ENCODE measurements around the gene USH2A. TPM values are rescaled to one million over a fixed set of nuclear protein-coding genes. Genes with fewer than 3 reads are reported as not detected.

Gene USH2A
- total RNA-seq, 1 donor from 2014 or later, result not detected

DNA sequence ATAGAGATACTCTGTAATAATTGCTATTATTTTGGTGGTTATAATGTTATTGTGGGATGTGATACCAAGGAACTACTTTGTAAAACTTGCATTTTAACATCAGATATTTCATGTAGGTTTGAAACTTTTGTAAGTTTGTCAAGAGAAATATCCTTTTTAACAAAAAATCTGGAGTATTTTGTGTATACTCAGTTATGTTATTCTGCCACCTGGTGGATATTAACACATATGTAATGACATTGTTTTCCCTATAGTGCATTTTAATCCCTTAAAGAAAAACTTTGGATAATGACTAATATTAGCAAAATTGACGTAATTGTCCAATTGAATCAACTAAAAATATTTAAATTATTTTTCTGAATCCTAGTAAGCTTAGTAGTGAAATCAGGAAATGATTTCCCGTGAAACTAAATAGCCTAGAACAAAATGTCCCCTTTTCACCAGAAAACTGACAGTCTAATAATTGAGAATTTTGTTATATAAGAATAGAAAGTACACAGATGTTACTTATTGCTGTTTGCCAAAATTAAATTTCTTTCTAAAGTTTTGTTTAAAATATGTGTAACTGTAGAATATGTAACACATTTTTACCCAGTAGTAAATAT, 816.6 kb downstream of the USH2A start:
- no peak for DNase-seq (ENCODE audit: low spot score)
- no peak overlapping the region for H3K4me3 Mint-ChIP-seq
- no peaks in the 10 kb centered on the region for H3K27me3 Mint-ChIP-seq (ENCODE audit: insufficient read depth)
- intact Hi-C loops (cut with micrococcal nuclease), result loop anchor here (2.0 to 5.0 kb wide), 2 partner anchors 79 to 978 kb away; no protein-coding TSS in a partner anchor
- no peaks in the 10 kb centered on the region for H3K9me3 Mint-ChIP-seq
- H3K4me1 Mint-ChIP-seq (ENCODE audit: low read depth), result no peaks in the 10 kb centered on the region
- H3K27ac Mint-ChIP-seq, result no peak overlapping the region
- no peaks in the 10 kb centered on the region for H3K36me3 Mint-ChIP-seq (ENCODE audit: low read depth)

DNA sequence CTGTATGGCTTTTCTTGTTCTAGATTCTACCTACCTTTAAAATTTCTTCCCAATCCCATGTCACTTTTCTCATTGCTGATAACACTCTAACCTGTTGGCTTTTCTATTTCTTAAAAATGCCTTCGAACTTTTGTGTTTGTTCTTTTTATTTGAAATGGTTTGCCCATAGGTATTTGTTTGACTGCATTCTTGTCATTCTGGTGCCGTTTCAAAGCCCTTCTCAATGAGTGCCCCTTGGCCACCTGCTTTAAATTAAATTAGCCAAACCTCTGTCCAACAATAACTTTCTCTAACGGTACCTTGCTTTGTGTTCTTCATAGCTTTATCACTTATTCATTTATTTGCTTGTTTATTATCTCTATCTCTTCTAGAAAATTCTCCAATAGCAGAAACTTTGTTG, 817.2 kb downstream of the USH2A start:
- H3K36me3 Mint-ChIP-seq (ENCODE audit: low read depth), result no peaks in the 10 kb centered on the region
- no peaks in the 10 kb centered on the region for H3K9me3 Mint-ChIP-seq
- H3K4me1 Mint-ChIP-seq (ENCODE audit: low read depth), result no peaks in the 10 kb centered on the region
- no peak overlapping the region for H3K27ac Mint-ChIP-seq
- intact Hi-C loops (cut with micrococcal nuclease), result loop anchor here (2.0 to 5.0 kb wide), 2 partner anchors 79 to 977 kb away; no protein-coding TSS in a partner anchor
- DNase-seq (ENCODE audit: low spot score), result no peak
- H3K27me3 Mint-ChIP-seq (ENCODE audit: insufficient read depth), result no peaks in the 10 kb centered on the region
- no peak overlapping the region for H3K4me3 Mint-ChIP-seq

DNA sequence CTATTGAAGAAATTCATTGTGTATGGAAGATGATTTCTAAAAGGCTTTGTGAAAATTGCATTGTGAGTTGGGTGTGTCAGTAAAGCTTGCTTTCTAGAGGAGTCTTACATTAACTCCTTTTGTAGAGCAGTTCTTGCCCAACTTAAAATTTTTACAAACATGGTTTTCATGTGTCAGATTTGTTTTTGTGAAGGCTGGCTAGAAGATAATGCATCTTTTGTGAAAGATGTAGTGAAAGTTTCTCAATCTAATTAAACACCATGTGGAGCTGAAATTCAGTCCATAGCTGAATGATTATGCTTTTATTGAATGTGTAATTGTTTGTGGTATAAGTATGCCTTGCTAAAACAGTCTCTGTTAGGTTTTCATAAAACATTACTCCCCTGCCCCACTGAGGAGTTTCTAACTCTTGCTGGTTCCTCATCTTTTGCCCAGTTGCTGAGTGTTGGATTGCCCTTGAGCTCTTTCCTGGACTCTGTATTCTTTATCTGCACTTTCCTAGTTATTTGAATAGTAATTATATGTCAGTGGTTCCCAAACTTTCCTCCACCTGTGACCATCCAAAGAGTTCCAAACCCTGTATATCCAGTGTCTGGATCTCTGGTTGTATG, 818.1 kb downstream of the USH2A start:
- H3K27me3 Mint-ChIP-seq (ENCODE audit: insufficient read depth), result no peaks in the 10 kb centered on the region
- no peaks in the 10 kb centered on the region for H3K9me3 Mint-ChIP-seq
- no peak overlapping the region for H3K27ac Mint-ChIP-seq
- H3K4me1 Mint-ChIP-seq (ENCODE audit: low read depth), result no peaks in the 10 kb centered on the region
- no peak for DNase-seq (ENCODE audit: low spot score)
- intact Hi-C loops (cut with micrococcal nuclease), result loop anchor here (5.0 kb wide), 1 partner anchor 78 kb away; no protein-coding TSS in a partner anchor
- no peaks in the 10 kb centered on the region for H3K36me3 Mint-ChIP-seq (ENCODE audit: low read depth)
- H3K4me3 Mint-ChIP-seq, result no peak overlapping the region

DNA sequence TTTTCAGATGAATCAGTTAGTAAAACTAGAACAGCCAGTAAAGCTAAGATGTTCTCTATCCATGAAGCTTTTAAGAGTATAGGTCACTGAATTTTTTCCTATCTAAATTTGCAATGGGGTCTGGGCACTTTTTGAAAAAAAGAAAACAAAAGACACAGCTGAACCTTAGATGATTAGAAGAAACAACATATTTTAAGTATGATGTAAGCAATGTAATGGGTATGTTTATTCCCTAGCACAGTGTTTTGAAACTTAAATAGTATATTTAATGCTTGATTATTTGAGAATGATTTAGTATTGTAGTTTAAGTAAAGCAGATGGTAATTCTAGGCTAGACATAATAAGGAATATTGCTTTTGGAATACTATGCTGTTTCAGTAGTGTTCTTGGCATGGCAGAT, 819.9 kb downstream of the USH2A start:
- Mint-ChIP-seq H3K9me3 (no peaks in the 10 kb centered on the region), H3K4me3 (no peak overlapping the region), H3K4me1 (ENCODE audit: low read depth) (no peaks in the 10 kb centered on the region), H3K27me3 (ENCODE audit: insufficient read depth) (no peaks in the 10 kb centered on the region), H3K36me3 (ENCODE audit: low read depth) (no peaks in the 10 kb centered on the region), H3K27ac (no peak overlapping the region)
- DNase-seq (ENCODE audit: low spot score), result no peak
- intact Hi-C loops (cut with micrococcal nuclease), result no loop called here

DNA sequence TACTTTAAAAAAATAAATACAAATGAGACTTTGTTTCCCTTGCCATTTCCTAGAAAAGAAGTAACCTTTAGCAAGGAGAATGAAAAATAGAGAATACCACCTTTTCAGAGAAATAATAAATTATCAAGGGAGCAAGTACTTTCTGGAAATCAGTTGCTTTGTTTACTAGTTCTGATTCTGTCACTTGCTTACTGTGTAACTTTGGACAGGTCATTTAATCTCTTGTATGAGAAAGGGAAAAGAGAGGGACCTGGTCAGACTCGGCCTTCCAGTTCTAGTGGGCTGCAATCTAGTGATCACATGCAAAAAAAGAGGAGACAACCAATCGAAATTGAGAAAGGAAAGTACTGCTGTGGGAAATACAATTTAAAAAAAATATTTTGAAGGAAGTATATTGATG, 822.0 kb downstream of the USH2A start:
- intact Hi-C loops (cut with micrococcal nuclease), result no loop called here
- no peaks in the 10 kb centered on the region for H3K9me3 Mint-ChIP-seq

DNA sequence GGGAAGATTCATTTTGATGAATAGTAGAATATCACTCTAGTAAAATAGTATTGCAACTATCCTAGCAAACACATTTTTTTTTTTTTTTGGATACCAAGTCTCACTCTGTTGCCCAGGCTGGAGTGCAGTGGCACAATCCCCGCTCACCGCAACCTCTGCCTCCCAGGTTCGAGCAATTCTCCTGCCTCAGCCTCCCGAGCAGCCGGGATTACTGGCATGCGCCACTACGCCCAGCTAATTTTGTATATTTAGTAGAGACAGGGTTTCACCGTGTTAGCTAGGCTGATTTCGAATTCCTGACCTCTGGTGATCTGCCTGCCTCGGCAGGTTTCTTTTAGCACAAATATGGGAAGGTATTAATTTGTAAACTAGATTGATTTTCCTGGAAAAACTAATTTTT, 822.4 kb downstream of the USH2A start:
- Mint-ChIP-seq H3K4me3 (no peak overlapping the region), H3K9me3 (no peaks in the 10 kb centered on the region), H3K27me3 (ENCODE audit: insufficient read depth) (no peaks in the 10 kb centered on the region), H3K36me3 (ENCODE audit: low read depth) (no peaks in the 10 kb centered on the region), H3K27ac (no peak overlapping the region), H3K4me1 (ENCODE audit: low read depth) (no peaks in the 10 kb centered on the region)
- DNase-seq (ENCODE audit: low spot score), result no peak
- intact Hi-C loops (cut with micrococcal nuclease), result no loop called here

More for the DNA sequence above, 822.0 kb downstream of the USH2A start:
- no peaks in the 10 kb centered on the region for H3K4me1 Mint-ChIP-seq (ENCODE audit: low read depth)
- H3K36me3 Mint-ChIP-seq (ENCODE audit: low read depth), result no peaks in the 10 kb centered on the region
- no peaks in the 10 kb centered on the region for H3K27me3 Mint-ChIP-seq (ENCODE audit: insufficient read depth)
- DNase-seq (ENCODE audit: low spot score), result no peak
- no peak overlapping the region for H3K4me3 Mint-ChIP-seq
- H3K27ac Mint-ChIP-seq, result no peak overlapping the region

DNA sequence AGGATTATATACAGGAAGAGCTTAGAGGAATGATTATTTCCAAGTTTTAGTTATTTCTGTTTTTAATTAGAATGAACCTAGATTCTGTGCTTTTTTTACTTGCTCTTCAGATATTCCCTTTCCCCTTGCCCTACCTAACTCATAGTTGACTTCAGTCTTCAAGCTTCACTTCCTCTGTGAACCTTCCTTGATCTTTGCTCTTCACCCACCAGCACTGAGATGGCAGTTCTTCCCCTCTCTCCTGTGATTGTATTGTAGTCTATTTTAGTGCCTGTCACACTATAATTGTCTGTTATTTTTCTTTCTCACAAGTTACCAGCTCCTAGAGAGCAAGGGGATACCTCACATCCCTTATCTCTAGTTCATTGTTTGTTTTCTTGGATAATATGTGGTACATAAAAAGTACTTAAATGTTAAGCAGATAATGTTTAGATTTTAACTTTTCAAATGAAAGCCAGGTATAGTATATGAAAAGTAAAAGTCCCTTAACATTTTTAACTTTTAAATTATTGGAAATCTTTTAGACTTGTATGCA, 822.9 kb downstream of the USH2A start:
- H3K4me3 Mint-ChIP-seq, result no peak overlapping the region
- H3K9me3 Mint-ChIP-seq, result no peaks in the 10 kb centered on the region
- no peaks in the 10 kb centered on the region for H3K4me1 Mint-ChIP-seq (ENCODE audit: low read depth)
- no peaks in the 10 kb centered on the region for H3K36me3 Mint-ChIP-seq (ENCODE audit: low read depth)
- no peak overlapping the region for H3K27ac Mint-ChIP-seq
- no peaks in the 10 kb centered on the region for H3K27me3 Mint-ChIP-seq (ENCODE audit: insufficient read depth)
- no peak for DNase-seq (ENCODE audit: low spot score)
- intact Hi-C loops (cut with micrococcal nuclease), result no loop called here

DNA sequence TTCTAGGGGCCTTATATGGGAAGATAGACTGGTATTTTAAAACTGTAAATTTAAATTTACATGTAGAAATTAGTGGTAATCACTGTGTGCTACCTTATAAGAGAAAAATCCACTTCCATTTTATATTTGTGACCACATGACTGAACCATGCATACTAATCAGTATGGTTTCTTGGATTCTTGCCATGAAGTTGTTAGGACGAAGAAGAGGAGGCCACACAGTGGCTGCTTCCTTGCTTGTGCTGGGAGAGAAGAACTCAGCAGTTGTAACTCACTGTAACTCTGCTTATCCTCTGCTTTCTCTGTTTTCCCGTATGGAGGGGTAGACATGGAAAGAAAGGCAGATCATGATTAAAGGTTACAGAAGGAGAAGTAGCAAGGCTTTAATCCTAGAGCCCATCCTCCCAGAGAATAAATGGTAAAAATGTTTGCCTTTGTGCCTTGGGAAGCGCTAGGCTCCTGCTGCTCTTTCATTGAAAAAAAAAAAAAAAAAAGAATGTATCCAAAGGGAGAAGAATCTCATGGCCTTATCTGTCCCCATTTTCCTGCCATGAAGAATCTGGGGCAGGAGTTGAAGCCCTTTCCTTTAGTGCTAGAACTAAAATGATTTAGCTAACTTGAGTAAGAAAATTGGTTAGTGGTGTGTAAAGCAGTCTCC, 823.7 kb downstream of the USH2A start:
- Mint-ChIP-seq H3K36me3 (ENCODE audit: low read depth) (no peaks in the 10 kb centered on the region), H3K4me3 (no peak overlapping the region), H3K27ac (no peak overlapping the region), H3K4me1 (ENCODE audit: low read depth) (no peaks in the 10 kb centered on the region), H3K9me3 (no peaks in the 10 kb centered on the region), H3K27me3 (ENCODE audit: insufficient read depth) (no peaks in the 10 kb centered on the region)
- intact Hi-C loops (cut with micrococcal nuclease), result no loop called here
- DNase-seq (ENCODE audit: low spot score), result no peak

DNA sequence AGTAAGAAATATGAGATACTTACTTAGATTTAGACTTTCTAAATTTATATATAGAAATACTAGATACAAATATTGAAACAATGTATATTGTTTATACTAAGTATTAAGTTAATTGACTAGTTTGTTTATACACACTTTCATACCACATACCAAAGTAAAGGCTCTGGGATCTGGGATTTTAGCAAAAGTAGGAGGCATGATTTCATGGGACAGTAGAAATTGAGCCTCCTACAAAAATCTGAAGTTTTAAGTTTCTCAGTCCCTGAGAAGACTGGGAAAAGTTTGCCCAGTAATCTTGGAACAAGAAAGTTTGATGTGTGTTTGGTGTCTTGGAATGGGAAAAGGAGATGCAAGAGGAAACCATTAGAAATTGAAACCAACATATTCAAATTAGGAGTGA, 825.3 kb downstream of the USH2A start:
- H3K27me3 Mint-ChIP-seq (ENCODE audit: insufficient read depth), result no peaks in the 10 kb centered on the region
- no peak overlapping the region for H3K27ac Mint-ChIP-seq
- no peak for DNase-seq (ENCODE audit: low spot score)
- no peaks in the 10 kb centered on the region for H3K36me3 Mint-ChIP-seq (ENCODE audit: low read depth)
- H3K4me3 Mint-ChIP-seq, result no peak overlapping the region
- intact Hi-C loops (cut with micrococcal nuclease), result no loop called here
- no peaks in the 10 kb centered on the region for H3K9me3 Mint-ChIP-seq
- peaks cover 6% of the 10 kb centered on the region for H3K4me1 Mint-ChIP-seq (ENCODE audit: low read depth)

DNA sequence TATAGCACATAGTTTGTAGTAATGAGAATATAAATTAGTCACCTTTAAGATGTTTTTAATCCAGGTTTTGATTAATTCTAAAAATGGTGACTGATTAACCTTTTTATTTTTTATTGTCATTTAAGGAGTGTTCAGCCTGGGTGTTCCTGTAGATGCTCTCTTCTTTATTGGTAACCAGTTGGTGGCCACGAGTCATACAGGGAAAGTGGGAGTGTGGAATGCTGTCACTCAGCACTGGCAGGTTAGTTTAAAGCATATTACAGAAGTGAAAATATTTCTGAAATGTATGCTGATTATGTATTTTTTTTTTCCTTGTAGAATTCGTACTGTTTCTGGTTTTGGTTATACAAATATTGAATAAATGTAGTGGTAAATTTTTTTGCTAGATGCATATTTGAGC, 828.0 kb downstream of the USH2A start:
- Mint-ChIP-seq H3K27ac (no peak overlapping the region), H3K4me3 (no peak overlapping the region), H3K27me3 (ENCODE audit: insufficient read depth) (no peaks in the 10 kb centered on the region), H3K36me3 (ENCODE audit: low read depth) (no peaks in the 10 kb centered on the region), H3K9me3 (no peaks in the 10 kb centered on the region), H3K4me1 (ENCODE audit: low read depth) (peaks cover 11% of the 10 kb centered on the region)
- intact Hi-C loops (cut with micrococcal nuclease), result no loop called here
- DNase-seq (ENCODE audit: low spot score), result no peak

DNA sequence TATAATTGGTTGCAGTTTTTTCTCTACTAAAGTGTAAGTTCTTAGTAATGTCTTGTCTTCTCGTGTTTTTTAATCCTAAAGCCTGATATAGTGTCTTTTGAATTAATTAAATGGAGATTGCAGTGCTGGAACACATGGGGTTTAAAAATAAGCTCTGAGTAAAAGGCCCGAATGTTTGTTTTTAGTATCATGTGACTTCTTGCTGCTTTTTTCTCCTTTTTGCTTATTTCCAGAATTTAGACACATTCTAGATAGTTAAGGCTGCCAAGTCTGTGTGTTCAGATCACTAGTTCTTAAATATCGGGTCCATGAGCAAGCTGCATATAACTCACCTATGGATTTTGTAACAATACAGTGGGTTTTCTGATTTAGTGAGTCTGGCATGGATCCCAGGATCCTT, 828.6 kb downstream of the USH2A start:
- Mint-ChIP-seq H3K9me3 (no peaks in the 10 kb centered on the region), H3K4me1 (ENCODE audit: low read depth) (peaks cover 11% of the 10 kb centered on the region), H3K4me3 (no peak overlapping the region), H3K36me3 (ENCODE audit: low read depth) (no peaks in the 10 kb centered on the region), H3K27me3 (ENCODE audit: insufficient read depth) (no peaks in the 10 kb centered on the region), H3K27ac (no peak overlapping the region)
- intact Hi-C loops (cut with micrococcal nuclease), result no loop called here
- DNase-seq (ENCODE audit: low spot score), result no peak

DNA sequence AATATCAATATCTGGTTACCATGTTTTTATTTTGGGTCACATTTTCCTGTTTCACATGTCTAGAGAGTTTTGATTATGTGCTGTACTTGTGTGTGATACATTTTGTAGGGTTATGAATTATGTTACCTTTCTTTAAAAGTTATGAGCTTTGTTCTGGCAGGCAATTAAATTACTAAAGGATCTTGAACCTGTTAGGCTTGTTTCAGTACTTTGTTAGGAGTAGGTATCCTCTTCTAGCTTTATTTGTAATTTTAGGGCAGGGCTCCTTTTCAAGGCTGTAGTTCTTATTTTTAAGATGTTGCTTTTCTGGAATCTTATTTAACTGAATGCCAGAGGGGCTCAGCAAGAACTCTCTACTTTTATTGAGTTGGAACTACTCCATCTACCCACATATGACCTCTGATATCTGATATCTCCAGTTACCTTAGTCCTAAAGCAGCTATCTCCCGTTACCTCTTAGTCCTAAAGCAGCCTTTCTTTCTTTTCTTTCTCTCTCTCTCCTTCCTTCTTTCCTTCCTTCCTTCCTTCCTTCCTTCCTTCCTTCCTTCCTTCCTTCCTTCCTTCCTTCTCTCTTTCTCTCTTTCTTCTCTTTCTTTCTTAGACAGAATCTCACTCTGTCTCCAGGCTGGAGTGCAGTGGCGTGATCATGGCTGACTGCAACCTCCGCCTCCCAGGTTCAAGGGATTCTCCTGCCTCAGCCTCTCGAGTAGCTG, 832.3 kb downstream of the USH2A start:
- Mint-ChIP-seq H3K9me3 (no peaks in the 10 kb centered on the region), H3K4me3 (no peak overlapping the region), H3K27ac (no peak overlapping the region), H3K4me1 (ENCODE audit: low read depth) (peaks cover 11% of the 10 kb centered on the region), H3K27me3 (ENCODE audit: insufficient read depth) (no peaks in the 10 kb centered on the region), H3K36me3 (ENCODE audit: low read depth) (peaks cover 3% of the 10 kb centered on the region)
- intact Hi-C loops (cut with micrococcal nuclease), result no loop called here
- no peak for DNase-seq (ENCODE audit: low spot score)

Data from activated T-helper 1 cell treated with anti-CD3 and anti-CD28 coated beads, Interleukin-12 subunit alpha, Interleukin-12 subunit beta, Interleukin-2, Interleukin-4 antibody, amounts not matched to agents 30 ng/mL and 10 ng/mL and 1 ng/mL, durations not matched to agents 14 hours and 24 hours and 36 hours (primary cell).